Astrocyte (in vitro differentiated cells and primary cell): ENCODE measurements around the gene DENND5B. TPM values are rescaled to one million over a fixed set of nuclear protein-coding genes. Genes with fewer than 3 reads are reported as not detected.
"Not testable (repeated sequence)": the region's sequence is repeated elsewhere in the genome, so short reads cannot be mapped to it uniquely, and the experiment has no call there.

ENCODE experiments used
- DNase-seq: peaks from one replicate; pipeline ENCODE4 v3.0.0-alpha.2; 2010; ENCODE audit warnings: low read depth
- FAIRE-seq: peaks from 2 replicates; lab custom pipeline; 2011; peaks lifted over from hg19 to GRCh38; lab: Jason Lieb, UNC
- H2AFZ ChIP-seq: 2 replicates; pipeline ENCODE4 v1.6.0; 2012; ENCODE audit warnings: low read depth, low read length, inconsistent platforms
- H3K27ac ChIP-seq: 2 replicates; pipeline ENCODE4 v1.5.1; 2011; ENCODE audit warnings: low read depth, low read length, inconsistent platforms
- H3K27me3 ChIP-seq: 2 replicates; pipeline ENCODE4 v1.6.0; 2011; ENCODE audit warnings: low read length, inconsistent platforms; ENCODE audit not compliant: insufficient read depth
- H3K36me3 ChIP-seq: 2 replicates; pipeline ENCODE4 v1.5.1; 2011; ENCODE audit warnings: low read length, inconsistent platforms; ENCODE audit not compliant: insufficient read depth
- H3K4me1 ChIP-seq: 2 replicates; pipeline ENCODE4 v1.5.1; 2011; ENCODE audit warnings: low read length, inconsistent platforms; ENCODE audit not compliant: insufficient read depth
- H3K4me2 ChIP-seq: 2 replicates; pipeline ENCODE4 v1.6.0; 2012; ENCODE audit warnings: low read length, inconsistent platforms
- H3K4me3 ChIP-seq: 2 replicates; pipeline ENCODE4 v1.5.1; 2011; ENCODE audit warnings: low read depth, mild to moderate bottlenecking, low read length, inconsistent platforms; ENCODE audit not compliant: insufficient read depth
- H3K79me2 ChIP-seq: 2 replicates; pipeline ENCODE4 v1.6.0; 2012; ENCODE audit warnings: mild to moderate bottlenecking, low read length, inconsistent platforms; ENCODE audit not compliant: insufficient read depth
- H3K9ac ChIP-seq: 2 replicates; pipeline ENCODE4 v1.6.0; 2012; ENCODE audit warnings: mild to moderate bottlenecking, low read length, inconsistent platforms
- H3K9me3 ChIP-seq: 2 replicates; pipeline ENCODE4 v1.5.1; 2012; ENCODE audit warnings: low read depth, mild to moderate bottlenecking, low read length, inconsistent platforms; ENCODE audit not compliant: insufficient read depth
- H4K20me1 ChIP-seq: 2 replicates; pipeline ENCODE4 v1.6.0; 2012; ENCODE audit warnings: low read length, inconsistent platforms; ENCODE audit not compliant: insufficient read depth
- H3K27ac Mint-ChIP-seq: one replicate; pipeline ENCODE4 v1.8.0; 2021; ENCODE audit warnings: mild to moderate bottlenecking, mixed read lengths; ENCODE audit not compliant: unreplicated experiment
- H3K27me3 Mint-ChIP-seq: one replicate; pipeline ENCODE4 v1.8.0; 2021; ENCODE audit warnings: low read depth, mixed read lengths; ENCODE audit not compliant: unreplicated experiment
- H3K36me3 Mint-ChIP-seq: one replicate; pipeline ENCODE4 v1.8.0; 2021; ENCODE audit warnings: low read depth, mixed read lengths; ENCODE audit not compliant: unreplicated experiment
- H3K4me1 Mint-ChIP-seq: one replicate; pipeline ENCODE4 v1.8.0; 2021; ENCODE audit warnings: low read depth, mixed read lengths; ENCODE audit not compliant: unreplicated experiment
- H3K4me3 Mint-ChIP-seq: one replicate; pipeline ENCODE4 v1.8.0; 2021; ENCODE audit warnings: mild to moderate bottlenecking, moderate library complexity, mixed read lengths; ENCODE audit not compliant: unreplicated experiment
- H3K9me3 Mint-ChIP-seq: one replicate; pipeline ENCODE4 v1.8.0; 2021; ENCODE audit warnings: mild to moderate bottlenecking, mixed read lengths; ENCODE audit not compliant: unreplicated experiment
- EZH2 ChIP-seq: IDR thresholded peaks from 2 replicates; pipeline ENCODE4 v1.6.1; 2012; ENCODE audit warnings: mild to moderate bottlenecking, low read length, inconsistent platforms; ENCODE audit not compliant: insufficient read depth
- total RNA-seq: library from RNA; stranded (reverse); gene quantifications from 2 replicates; pipeline ENCODE4 v1.2.1, GENCODE V29; 2021
- TF ChIP-seq, protein P1 (sequence below): IDR thresholded peaks from 2 replicates; pipeline ENCODE4 v1.5.1; 2011; ENCODE audit warnings: low read depth, mild to moderate bottlenecking, inconsistent platforms, low read length, moderate library complexity; ENCODE audit not compliant: insufficient read depth

Gene DENND5B
- total RNA-seq, 1 donor from 2014 or later, result 22.7 TPM

GRCh38 chr12:31560516-31560915 lies 30.4 kb downstream of the DENND5B start:
- Mint-ChIP-seq H3K27me3 (no peaks in the 10 kb centered on the region), H3K9me3 (peaks cover 10% of the 10 kb centered on the region), H3K4me3 (no peak overlapping the region), H3K36me3 (no peaks in the 10 kb centered on the region), H3K27ac (no peak overlapping the region), H3K4me1 (peaks cover 2% of the 10 kb centered on the region)
- no peak for DNase-seq
- Histone ChIP-seq H2AFZ (no peak overlapping the region), H3K4me3 (no peak overlapping the region), H3K79me2 (peaks cover 62% of the 10 kb centered on the region), H3K9me3 (no peaks in the 10 kb centered on the region), H4K20me1 (peaks cover 28% of the 10 kb centered on the region), H3K27ac (no peak overlapping the region), H3K4me1 (peaks cover 10% of the 10 kb centered on the region), H3K36me3 (no peaks in the 10 kb centered on the region), H3K9ac (no peak overlapping the region), H3K4me2 (no peak overlapping the region), H3K27me3 (no peaks in the 10 kb centered on the region)
- no peak for FAIRE-seq
- no peak for TF ChIP-seq EZH2
- TF ChIP-seq, protein P1, sequence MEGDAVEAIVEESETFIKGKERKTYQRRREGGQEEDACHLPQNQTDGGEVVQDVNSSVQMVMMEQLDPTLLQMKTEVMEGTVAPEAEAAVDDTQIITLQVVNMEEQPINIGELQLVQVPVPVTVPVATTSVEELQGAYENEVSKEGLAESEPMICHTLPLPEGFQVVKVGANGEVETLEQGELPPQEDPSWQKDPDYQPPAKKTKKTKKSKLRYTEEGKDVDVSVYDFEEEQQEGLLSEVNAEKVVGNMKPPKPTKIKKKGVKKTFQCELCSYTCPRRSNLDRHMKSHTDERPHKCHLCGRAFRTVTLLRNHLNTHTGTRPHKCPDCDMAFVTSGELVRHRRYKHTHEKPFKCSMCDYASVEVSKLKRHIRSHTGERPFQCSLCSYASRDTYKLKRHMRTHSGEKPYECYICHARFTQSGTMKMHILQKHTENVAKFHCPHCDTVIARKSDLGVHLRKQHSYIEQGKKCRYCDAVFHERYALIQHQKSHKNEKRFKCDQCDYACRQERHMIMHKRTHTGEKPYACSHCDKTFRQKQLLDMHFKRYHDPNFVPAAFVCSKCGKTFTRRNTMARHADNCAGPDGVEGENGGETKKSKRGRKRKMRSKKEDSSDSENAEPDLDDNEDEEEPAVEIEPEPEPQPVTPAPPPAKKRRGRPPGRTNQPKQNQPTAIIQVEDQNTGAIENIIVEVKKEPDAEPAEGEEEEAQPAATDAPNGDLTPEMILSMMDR, result no peak

- peaks cover 24% of the 10 kb centered on the region for H4K20me1 ChIP-seq
- DNase-seq, result peak; percentile 76
- no peak overlapping the region for H3K27ac ChIP-seq
- Mint-ChIP-seq H3K4me3 (no peak overlapping the region), H3K9me3 (peaks cover 15% of the 10 kb centered on the region), H3K36me3 (peaks cover 8% of the 10 kb centered on the region), H3K4me1 (peaks cover 2% of the 10 kb centered on the region), H3K27ac (no peak overlapping the region), H3K27me3 (no peaks in the 10 kb centered on the region)
- H3K4me1 ChIP-seq, result peaks cover 10% of the 10 kb centered on the region
- no peaks in the 10 kb centered on the region for H3K9me3 ChIP-seq
- FAIRE-seq, result peak; percentile 81
- no peaks in the 10 kb centered on the region for H3K36me3 ChIP-seq
- TF ChIP-seq EZH2, result no peak
- TF ChIP-seq, protein P1, result no peak
- H2AFZ ChIP-seq, result no peak overlapping the region
- H3K4me2 ChIP-seq, result peak overlapping the region; percentile 7
- no peak overlapping the region for H3K9ac ChIP-seq
- no peak overlapping the region for H3K4me3 ChIP-seq
- H3K27me3 ChIP-seq, result no peaks in the 10 kb centered on the region
- H3K79me2 ChIP-seq, result peaks cover 47% of the 10 kb centered on the region
Measured at GRCh38 chr12:31558521-31558920, 32.4 kb downstream of the DENND5B start.

DNA sequence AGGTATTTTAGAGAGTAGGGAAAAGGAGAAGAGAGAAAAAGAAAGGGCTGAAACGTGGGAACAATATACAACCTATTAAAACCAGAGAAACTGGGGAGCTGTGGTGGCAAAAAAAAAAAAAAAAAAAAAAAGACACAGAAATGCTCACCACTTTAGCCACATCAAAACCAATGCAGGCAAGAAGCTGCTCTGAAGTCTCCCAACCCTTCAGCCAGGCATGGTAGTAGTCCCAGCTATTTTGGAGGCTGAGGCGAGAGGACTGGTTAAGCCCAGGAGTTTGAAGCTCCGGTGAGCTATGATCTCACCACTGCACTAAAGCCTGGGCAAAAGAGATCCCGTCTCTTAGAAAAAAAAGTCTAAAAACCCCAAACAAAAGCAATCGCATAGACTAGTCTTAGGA lies 33.2 kb downstream of the DENND5B start:
- Histone ChIP-seq H3K4me2 (peak overlapping the region; percentile 7), H2AFZ (no peak overlapping the region), H3K36me3 (no peaks in the 10 kb centered on the region), H3K9me3 (no peaks in the 10 kb centered on the region), H3K4me3 (no peak overlapping the region), H4K20me1 (peaks cover 24% of the 10 kb centered on the region), H3K27ac (no peak overlapping the region), H3K4me1 (peaks cover 10% of the 10 kb centered on the region), H3K27me3 (no peaks in the 10 kb centered on the region), H3K79me2 (peaks cover 39% of the 10 kb centered on the region), H3K9ac (no peak overlapping the region)
- FAIRE-seq (no peak), DNase-seq (no peak)
- peaks cover 9% of the 10 kb centered on the region for H3K36me3 Mint-ChIP-seq
- peaks cover 19% of the 10 kb centered on the region for H3K9me3 Mint-ChIP-seq
- no peak for TF ChIP-seq EZH2
- TF ChIP-seq, protein P1, result no peak
- no peak overlapping the region for H3K27ac Mint-ChIP-seq
- H3K4me3 Mint-ChIP-seq, result no peak overlapping the region
- H3K27me3 Mint-ChIP-seq, result no peaks in the 10 kb centered on the region
- H3K4me1 Mint-ChIP-seq, result peaks cover 2% of the 10 kb centered on the region

DNA sequence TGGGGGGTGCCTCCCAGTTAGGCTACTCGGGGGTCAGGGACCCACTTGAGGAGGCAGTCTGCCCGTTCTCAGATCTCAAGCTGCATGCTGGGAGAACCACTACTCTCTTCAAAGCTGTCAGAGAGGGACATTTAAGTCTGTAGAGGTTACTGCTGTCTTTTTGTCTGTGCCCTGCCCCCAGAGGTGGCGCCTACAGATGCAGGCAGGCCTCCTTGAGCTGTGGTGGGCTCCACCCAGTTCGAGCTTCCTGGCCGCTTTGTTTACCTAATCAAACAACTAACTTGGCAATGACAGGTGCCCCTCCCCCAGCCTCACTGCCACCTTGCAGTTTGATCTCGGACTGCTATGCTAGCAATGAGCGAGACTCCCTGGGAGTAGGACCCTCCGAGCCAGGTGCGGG lies 35.5 kb downstream of the DENND5B start:
- Histone ChIP-seq H4K20me1 (peaks cover 17% of the 10 kb centered on the region), H3K79me2 (peaks cover 21% of the 10 kb centered on the region), H3K4me1 (peaks cover 10% of the 10 kb centered on the region)
- H3K9ac ChIP-seq, H3K27ac Mint-ChIP-seq, H3K4me3 Mint-ChIP-seq, H2AFZ ChIP-seq, DNase-seq, H3K4me1 Mint-ChIP-seq, H3K4me2 ChIP-seq, H3K27me3 ChIP-seq, H3K27me3 Mint-ChIP-seq, H3K9me3 ChIP-seq, H3K4me3 ChIP-seq, FAIRE-seq, H3K36me3 ChIP-seq, H3K27ac ChIP-seq: not testable (repeated sequence)
- Mint-ChIP-seq H3K9me3 (peaks cover 19% of the 10 kb centered on the region), H3K36me3 (peaks cover 11% of the 10 kb centered on the region)
